ENCODE data around the gene USP21.
A peak's percentile ranks its signal among the peaks of the same experiment; 100 is the strongest.
"Not testable (repeated sequence)": the region's sequence is repeated elsewhere in the genome, so short reads cannot be mapped to it uniquely, and the experiment has no call there.

Gene USP21, protein sequence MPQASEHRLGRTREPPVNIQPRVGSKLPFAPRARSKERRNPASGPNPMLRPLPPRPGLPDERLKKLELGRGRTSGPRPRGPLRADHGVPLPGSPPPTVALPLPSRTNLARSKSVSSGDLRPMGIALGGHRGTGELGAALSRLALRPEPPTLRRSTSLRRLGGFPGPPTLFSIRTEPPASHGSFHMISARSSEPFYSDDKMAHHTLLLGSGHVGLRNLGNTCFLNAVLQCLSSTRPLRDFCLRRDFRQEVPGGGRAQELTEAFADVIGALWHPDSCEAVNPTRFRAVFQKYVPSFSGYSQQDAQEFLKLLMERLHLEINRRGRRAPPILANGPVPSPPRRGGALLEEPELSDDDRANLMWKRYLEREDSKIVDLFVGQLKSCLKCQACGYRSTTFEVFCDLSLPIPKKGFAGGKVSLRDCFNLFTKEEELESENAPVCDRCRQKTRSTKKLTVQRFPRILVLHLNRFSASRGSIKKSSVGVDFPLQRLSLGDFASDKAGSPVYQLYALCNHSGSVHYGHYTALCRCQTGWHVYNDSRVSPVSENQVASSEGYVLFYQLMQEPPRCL

DNA sequence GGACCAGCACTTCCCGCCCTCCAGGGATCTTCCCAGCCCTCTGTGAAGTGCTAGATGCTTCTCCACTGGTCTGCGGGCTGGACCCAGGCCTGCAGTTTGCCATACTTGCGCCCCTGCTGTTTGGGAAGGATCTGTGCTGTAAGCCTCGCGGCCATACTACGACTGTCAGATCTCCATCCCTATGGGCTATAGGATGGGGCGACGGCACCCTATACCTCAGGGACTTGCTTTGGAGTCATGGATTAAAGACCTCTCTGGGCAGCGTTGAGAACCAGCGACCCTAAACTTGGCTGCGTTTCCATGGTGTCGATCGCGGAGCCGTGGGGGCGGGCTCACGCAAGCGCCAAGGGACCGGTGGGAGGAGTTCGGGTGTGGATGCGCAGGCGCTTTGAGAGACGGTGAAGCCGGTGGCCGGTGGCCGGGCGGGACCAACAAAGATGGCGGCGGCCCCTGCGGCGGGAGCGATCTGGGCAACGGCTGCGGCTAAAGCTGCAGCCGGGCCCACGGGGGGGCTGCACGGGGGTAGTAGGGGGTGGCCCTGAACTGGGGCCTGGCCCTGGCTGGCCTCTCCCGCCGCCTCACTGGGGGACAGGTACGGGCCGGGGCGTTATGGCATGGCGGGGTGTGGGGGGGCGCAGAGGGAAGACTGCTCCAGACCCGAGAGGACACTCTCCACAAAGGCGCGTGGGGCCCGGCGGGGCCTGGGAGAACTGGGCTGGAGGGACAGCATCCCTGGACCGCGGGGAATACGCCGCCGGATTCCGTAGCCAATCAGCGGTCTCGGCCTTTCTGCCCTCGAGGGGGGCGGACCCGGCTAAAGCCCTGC is at the start of gene USP21:
Gene USP21, plus strand, starts transcription at position 414 of the 826 bp plus-strand sequence. CDS start 1,141 bp downstream, outside the sequence.
- peak; percentile 76 to 83 (median 81) for DNase-seq (ENCODE audit: low read depth in 2 of 3, low spot score in 2 of 3)

DNA sequence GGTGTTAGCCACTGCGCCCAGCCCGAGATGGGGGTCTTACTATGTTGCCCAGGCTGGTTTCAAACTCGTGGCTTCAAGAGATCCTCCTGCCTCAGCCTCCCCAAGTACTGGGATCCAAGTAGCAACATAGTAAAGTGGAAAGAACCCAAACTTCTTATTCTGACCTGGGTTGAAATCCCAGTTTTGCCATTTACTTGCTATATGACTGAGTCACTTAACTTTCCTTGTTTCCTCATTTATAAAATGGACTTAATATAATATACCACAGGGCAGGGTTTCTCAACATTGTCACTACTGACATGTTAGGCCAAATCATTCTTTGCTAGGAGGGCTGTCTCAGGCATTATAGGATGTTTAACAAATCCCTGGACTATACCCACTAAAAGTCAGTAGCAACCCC is 48.2 kb upstream of the USP21 start:
- no peak for DNase-seq (ENCODE audit: low read depth in 2 of 3, low spot score in 2 of 3)

DNA sequence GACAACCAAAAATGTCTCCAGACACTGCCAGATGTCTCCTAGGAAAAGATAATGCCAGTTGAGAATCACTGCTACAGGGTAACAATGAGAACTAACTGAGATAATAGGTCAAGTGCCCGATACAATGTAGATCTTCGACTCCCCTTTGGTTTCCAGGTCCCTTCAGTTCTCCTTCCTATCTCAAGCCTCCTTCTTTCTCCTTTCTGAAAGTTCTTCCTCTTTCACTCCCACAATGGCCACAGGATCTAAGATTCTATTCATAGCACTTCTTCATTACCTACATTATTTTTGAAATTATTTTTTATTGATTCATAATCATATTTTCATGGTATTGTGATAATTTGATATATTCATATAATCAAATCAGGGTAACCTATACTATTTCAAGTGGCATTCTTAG is 47.8 kb upstream of the USP21 start:
- no peak for DNase-seq (ENCODE audit: low read depth in 2 of 3, low spot score in 2 of 3)

DNA sequence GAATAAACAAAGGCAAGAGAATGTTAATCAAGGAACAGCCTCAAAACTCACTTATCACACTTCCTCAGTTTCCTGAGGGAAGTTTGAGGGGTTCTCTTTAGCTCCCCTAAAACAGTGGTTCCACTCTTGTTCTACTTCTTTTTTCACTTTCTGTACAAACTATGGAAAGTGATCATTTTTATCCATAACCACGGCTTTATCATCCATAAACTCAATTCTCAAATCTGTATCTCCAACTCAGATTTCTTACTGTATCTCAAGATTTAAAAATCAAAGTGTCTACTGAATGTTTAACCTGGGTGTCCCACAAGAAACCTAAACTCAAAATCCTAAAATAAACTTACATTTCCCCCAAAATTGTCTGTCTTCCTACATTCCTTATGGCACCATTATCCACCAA is 45.4 kb upstream of the USP21 start:
- no peak for DNase-seq (ENCODE audit: low read depth in 2 of 3, low spot score in 2 of 3)

DNA sequence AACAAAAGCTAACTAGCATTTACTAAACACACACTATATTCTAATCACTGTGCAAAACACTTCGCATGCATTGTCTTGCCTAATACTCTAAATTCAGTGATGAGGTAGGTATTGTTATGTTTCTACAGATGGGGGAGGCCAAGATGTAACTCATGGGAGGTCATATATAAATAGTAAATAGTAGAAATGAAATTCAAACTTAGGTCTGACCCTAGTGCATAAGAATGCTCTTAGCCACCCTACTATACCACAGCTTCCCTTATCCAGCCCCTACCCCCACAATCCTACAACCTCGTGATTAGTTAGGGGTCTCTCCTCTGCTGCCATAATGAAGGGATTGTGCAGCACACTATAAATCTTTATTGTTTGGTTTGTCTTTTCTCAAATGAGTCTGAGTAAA is 44.7 kb upstream of the USP21 start:
- DNase-seq (ENCODE audit: low read depth in 2 of 3, low spot score in 2 of 3), result no peak

DNA sequence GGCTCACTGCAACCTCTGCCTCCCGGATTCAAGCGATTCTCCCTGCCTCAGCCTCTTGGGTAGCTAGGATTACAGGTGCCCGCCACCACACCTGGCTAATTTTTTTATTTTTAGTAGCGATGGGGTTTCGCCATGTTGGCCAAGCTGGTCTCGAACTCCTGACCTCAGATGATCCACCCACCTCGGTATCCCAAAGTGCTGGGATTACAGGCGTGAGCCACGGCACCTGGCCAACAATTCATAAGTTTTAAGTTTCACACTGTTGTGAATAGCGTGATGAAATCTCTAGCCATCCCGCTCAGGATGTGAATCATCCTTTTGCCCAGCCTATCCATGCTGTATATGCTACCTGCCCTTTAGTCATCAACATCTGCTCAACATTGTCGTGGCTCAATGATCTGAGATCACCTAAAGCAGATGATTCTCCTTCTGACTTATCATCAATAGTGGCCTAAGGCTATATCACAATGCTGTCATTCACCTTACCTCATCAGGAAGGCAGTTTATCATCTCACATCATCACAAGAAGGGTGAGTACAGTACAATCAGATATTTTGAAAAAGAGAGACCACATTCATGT is 44.1 kb upstream of the USP21 start:
- DNase-seq (ENCODE audit: low read depth in 2 of 3, low spot score in 2 of 3), result no peak

DNA sequence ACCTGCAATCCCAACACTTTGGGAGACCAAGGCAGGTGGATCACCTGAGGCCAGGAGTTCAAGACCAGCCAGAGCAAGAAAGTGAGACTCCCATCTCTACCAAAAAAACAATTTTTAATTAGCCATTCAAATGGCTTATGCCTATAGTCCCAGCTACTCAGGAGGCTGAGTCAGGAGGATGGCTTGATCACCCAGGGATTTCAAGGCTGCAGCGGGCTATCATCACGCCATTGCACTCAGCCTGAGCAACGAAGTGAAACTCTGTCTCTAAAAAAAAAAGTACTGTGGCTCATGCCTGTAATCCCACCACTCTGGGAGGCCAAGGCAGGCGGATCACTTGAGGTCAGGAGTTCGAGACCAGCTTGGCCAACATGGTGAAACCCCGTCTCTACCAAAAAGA is 43.3 kb upstream of the USP21 start:
- not testable (repeated sequence) for DNase-seq (ENCODE audit: low read depth in 2 of 3, low spot score in 2 of 3)

DNA sequence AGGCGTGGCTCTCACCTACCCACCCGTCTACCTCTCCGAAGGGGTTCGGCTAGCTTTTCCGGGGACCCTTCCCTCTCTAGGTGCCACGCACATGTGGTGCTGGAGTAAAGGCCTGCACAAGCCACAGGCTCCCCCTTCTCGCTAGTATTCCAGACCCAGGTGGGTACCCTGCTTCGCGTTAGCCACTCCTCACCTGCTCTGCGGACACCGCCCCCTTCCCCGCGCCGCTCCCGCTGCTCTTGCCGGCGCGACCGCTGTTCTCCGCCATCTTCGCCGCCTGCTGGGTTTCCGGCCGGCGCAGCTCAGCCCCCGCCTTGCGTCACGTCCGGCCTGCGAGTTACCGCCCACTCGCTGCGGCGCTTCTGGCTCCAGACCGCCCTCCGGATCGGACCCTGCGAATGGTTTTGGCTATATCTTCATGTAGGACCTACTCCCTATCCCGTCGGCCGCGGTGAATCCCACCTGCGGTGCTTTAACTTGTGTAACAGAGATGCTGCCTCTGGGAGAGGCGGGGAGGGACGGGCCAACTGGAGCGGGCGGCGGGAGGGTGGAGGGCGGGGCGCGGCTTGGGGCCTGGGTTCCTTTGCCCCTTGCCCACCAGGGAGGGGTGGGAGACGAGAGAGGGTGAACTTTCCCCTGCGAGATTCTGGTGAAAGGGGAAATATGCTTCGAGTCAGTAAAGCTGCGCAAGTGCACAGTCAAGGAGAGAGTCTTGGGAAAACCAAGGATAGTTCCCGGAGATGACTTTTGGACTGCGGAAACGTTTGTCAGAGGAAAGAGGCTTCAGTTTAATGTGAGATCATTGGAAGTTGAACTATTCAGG is 41.3 kb upstream of the USP21 start, which contains the start of the genes NIT1 and PFDN2:
Gene NIT1, plus strand, starts transcription at position 347 of the 823 bp plus-strand sequence. Its CDS starts 72 bp downstream, at position 419.
Gene PFDN2, minus strand, starts transcription at position 279 of the 823 bp plus-strand sequence. Its CDS starts 11 bp downstream, at position 268.
- DNase-seq (ENCODE audit: low read depth in 2 of 3, low spot score in 2 of 3), result peak; percentile 74 to 78 (median 78)

DNA sequence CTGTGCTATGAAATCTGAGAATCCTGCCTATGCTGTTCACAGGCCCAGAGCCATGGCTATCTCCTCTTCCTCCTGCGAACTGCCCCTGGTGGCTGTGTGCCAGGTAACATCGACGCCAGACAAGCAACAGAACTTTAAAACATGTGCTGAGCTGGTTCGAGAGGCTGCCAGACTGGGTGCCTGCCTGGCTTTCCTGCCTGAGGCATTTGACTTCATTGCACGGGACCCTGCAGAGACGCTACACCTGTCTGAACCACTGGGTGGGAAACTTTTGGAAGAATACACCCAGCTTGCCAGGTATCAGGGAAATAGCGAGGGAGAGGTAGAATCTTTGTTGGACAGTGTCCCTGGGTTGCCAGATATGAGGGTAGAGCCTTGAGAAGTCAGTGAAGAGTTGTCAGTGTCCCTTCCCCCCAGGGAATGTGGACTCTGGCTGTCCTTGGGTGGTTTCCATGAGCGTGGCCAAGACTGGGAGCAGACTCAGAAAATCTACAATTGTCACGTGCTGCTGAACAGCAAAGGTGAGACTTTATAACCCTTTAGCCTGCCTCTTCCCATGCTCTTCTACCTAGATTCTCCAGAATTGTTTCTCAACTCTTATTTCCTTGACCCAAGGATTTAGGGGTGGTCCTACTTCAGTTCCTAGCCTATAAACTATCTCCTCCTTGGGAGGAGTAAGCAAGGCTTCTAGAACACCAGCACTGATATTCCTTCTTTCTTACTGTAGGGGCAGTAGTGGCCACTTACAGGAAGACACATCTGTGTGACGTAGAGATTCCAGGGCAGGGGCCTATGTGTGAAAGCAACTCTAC is 40.0 kb upstream of the USP21 start:
- DNase-seq (ENCODE audit: low read depth in 2 of 3, low spot score in 2 of 3), result no peak

DNA sequence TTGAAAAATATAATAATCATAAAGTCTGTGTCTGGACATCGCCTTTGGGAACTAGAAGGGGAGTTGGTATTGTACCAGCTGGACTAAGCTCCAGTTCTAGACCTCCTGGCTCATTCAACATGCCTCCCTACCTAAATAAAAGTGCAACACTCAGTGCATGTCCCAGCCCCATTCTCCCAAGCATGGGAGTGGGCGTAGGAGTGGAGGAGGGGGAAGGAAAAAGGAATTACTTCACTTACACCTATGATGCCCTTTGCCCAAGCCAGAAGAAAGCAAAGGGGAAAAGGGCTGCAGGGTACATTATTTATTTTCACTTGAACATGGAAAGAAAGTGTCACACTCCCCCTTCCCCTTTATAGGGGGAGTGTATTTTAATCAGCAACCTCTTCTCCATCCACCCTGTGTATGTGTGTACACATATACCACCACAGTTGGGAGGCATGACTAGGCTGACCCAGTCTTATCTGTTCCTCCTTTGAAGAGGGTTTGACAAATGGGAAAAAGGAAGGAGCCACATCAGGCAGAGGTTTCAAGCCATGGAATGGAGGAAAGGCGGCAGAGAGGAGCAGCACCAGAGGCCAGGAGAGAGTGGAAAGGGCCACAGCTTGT is 38.2 kb upstream of the USP21 start:
- no peak for DNase-seq (ENCODE audit: low read depth in 2 of 3, low spot score in 2 of 3)

DNA sequence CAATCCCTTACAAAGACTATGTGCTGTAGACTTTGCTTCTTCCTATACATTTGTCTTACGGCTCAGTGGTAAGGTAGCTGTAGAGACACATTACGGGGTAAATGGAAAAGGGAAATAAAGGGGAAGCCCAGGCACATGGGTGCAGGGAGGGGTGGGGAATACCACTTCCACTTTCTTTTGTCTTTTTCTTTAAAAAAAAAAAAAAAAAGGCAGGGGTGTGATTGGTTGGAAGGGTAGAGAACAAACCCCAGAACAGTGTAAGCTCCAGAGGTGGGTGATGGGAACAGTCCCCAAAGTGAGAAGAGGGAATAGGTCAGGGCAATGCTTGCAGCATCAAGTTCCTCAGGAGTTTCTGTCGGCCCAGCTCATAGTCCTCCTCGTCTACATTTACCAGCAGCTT is 37.5 kb upstream of the USP21 start:
- DNase-seq (ENCODE audit: low read depth in 2 of 3, low spot score in 2 of 3), result no peak

DNA sequence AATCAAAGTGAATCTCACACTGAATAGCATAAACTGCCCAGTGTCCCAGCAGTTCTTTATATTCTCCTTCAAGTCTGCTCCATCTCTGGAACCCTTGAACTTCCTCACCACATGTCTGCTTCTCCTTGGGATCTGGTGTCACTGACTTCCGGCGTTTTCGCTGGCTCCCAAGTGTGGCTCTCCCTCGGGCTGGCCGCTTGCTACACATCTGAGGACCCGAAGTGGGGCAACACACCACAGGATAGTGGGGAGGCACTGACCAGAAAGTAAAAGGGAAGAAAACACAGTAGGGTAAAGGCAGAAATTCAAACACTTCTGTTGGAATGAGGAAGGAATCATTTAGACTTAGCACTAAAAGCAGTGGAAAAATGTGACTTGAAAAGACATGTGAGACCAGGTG is 36.3 kb upstream of the USP21 start:
- no peak for DNase-seq (ENCODE audit: low read depth in 2 of 3, low spot score in 2 of 3)

DNA sequence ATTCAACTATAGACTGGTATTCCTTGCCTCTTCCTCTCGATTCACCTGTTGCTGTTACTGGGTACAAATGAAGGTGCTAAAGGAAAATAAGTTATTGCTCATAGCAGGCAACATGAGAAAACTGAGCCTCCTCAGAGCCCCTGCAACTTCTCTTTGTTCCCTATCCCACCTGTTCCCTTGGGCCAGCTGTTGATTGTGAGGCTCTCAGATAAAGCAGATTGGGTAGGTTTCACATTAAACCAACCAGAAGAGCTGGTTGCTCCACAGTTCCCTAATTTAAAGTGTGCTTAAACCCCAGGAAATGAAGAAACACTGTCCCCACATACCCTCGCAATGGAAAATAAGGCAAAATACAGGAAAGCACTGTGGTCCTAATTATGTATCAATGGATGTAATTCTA is 31.7 kb upstream of the USP21 start:
- no peak for DNase-seq (ENCODE audit: low read depth in 2 of 3, low spot score in 2 of 3)

DNA sequence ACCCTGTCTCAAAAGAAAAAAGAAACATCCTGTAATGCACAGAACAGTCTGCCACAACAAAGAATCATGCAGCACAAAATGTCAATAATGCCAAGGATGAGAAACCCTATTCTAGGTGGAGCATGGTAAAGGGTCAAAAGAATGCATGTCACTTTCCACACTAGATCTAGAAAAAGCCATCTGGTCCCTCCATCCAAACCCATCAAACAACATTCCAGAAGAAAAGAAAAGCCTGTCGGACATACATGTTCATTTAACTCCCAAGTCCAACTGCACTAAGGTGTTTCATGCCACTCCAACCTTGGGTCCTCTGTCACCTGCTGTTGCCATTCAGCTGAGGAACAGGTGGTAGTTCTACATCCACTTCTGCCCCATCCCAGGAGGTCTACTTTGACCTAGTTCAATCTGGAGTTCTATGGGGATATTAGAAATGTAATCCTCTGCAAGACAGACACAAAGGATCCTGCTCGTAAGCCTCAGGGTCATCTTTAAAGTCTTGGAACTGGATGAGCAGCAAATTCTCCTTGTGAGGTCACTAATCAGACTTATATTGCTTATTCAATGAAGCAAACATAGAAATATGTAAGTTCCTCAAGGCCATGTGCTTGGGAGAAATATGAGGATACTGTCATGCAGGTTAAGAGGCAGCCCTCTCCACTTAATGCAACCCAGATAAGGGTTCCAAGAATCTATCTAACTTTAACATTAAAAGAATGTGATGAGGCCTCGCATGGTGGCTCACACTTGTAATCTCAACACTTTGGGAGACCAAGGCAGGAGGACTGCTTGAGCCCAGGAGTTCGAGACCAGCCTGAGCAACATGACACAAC is 30.5 kb upstream of the USP21 start:
- no peak for DNase-seq (ENCODE audit: low read depth in 2 of 3, low spot score in 2 of 3)

DNA sequence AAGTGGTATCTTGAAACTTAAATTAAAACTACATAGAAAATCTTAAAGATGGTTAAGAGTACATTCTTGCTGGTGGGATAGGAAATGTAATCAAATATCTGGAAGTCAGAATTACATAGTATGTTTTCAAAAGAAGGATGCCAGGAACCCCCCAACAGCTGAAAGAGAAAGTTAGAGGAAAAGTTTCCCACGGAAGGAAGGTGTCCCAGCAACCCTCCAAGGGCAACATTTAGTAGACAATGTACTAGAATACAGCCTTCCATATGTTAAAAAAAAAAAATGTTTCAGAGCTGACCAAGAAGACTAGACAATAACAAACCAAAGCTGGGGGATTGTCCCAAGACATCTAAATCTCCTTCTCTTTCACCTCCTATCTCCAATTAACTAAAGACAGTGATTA is 29.0 kb upstream of the USP21 start:
- no peak for DNase-seq (ENCODE audit: low read depth in 2 of 3, low spot score in 2 of 3)

DNA sequence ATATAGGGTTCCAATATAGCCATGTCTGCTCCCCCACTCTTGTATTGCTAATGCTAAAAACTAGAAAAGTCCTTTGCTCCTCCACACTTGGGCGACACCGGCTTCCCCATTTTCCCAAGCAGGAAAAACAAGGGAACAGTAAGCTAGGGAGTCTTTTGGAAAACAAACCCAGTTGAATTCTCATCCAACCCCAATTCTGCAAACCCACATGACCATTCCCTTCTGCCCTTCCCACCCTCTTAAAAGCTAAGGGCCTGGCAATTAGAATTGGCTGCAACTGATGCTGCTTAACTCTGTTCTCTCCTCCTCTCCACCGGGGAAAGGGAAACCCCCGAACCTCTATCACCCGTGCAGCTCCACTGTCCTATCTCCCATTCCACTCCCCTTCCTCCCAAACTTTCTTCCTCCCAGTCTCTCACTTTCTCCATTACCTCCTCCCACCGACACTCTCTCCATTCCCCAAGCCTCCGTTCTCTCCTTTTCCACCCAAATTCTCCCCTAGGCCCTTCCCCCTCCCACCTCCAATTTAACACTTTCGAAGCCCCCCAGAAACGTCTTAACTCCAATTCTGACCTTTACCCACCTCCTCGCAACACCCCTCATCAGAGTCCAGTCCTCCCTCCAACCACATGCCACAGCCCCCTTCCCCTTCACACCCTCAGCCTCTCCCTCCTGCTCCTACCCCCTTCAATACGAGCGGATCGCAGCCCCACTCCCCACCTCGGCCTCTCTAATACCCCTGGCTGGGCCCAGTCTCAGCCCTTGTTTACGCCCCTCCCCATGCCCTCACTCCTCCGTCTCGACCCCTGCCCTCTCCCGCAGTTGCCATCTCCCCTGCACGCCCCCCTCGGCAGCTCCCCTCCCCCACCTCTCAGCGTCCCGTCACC is 27.5 kb upstream of the USP21 start:
- DNase-seq (ENCODE audit: low read depth in 2 of 3, low spot score in 2 of 3), result no peak

Measured in activated CD8-positive, alpha-beta memory T cell treated with anti-CD3 and anti-CD28 coated beads for 48 hours (primary cell).